Mesenchymal stem cell (in vitro differentiated cells and primary cell): ENCODE results near the gene FOXK1.

Experiments used
- DNase-seq: peaks from one replicate; pipeline ENCODE4 v3.0.0-alpha.2; 2013
- H2AFZ ChIP-seq: one replicate; pipeline ENCODE4 v1.6.1; 2013; ENCODE audit warnings: low read depth, mild to moderate bottlenecking, control low read depth, inconsistent platforms, low read length, moderate library complexity
- H2AK5ac ChIP-seq: 2 replicates; pipeline ENCODE4 v1.6.1; 2013; ENCODE audit warnings: low read length, moderate library complexity, mild to moderate bottlenecking, inconsistent platforms; ENCODE audit not compliant: severe bottlenecking
- H2BK120ac ChIP-seq: one replicate; pipeline ENCODE4 v1.6.1; 2013; ENCODE audit warnings: low read depth, mild to moderate bottlenecking, inconsistent platforms, low read length, moderate library complexity
- H2BK12ac ChIP-seq, 2 experiments: one replicate each; pipeline ENCODE4 v1.6.1; 2013; ENCODE audit warnings: inconsistent platforms in 2 of 2, low read length in 2 of 2, mild to moderate bottlenecking in 2 of 2, moderate library complexity in 2 of 2, control low read depth in 1 of 2
- H2BK15ac ChIP-seq: one replicate; pipeline ENCODE4 v1.6.1; 2013; ENCODE audit warnings: mild to moderate bottlenecking, low read depth, inconsistent platforms; ENCODE audit not compliant: poor library complexity, severe bottlenecking
- H2BK5ac ChIP-seq: 2 replicates; pipeline ENCODE4 v1.6.1; 2013; ENCODE audit warnings: low read depth, mild to moderate bottlenecking, low read length, control low read depth, inconsistent platforms; ENCODE audit not compliant: poor library complexity, severe bottlenecking
- H3K14ac ChIP-seq, 2 experiments: one replicate each; pipeline ENCODE4 v1.6.1; 2013; ENCODE audit warnings: inconsistent platforms in 2 of 2, low read length in 2 of 2, control low read depth in 1 of 2, mild to moderate bottlenecking in 1 of 2, moderate library complexity in 1 of 2
- H3K18ac ChIP-seq, 2 experiments: one replicate each; pipeline ENCODE4 v1.6.1; 2013; ENCODE audit warnings: inconsistent platforms in 2 of 2, low read length in 2 of 2, control low read depth in 1 of 2, low read depth in 1 of 2, mild to moderate bottlenecking in 1 of 2
- H3K23ac ChIP-seq, 2 experiments: one replicate each; pipeline ENCODE4 v1.6.1; 2013; ENCODE audit warnings: inconsistent platforms in 2 of 2, low read length in 2 of 2, mild to moderate bottlenecking in 2 of 2, moderate library complexity in 2 of 2, control low read depth in 1 of 2
- H3K27ac ChIP-seq: 2 replicates; pipeline ENCODE4 v1.5.1; 2013; ENCODE audit warnings: mild to moderate bottlenecking, moderate library complexity, low read length, control low read depth, inconsistent platforms; ENCODE audit not compliant: poor library complexity, severe bottlenecking
- H3K27me3 ChIP-seq, 2 experiments: 2 replicates each; pipeline versions ENCODE4 v1.6.1 to v1.7.0; 2013; ENCODE audit warnings: low read length in 2 of 2, mild to moderate bottlenecking in 2 of 2, moderate library complexity in 2 of 2, control low read depth in 1 of 2, inconsistent platforms in 1 of 2; ENCODE audit not compliant: control insufficient read depth in 1 of 2, insufficient read depth in 1 of 2
- H3K36me3 ChIP-seq, 2 experiments: 2 replicates each; pipeline versions ENCODE4 v1.6.1 to v1.7.0; 2013; ENCODE audit warnings: low read length in 2 of 2, control low read depth in 1 of 2, inconsistent platforms in 1 of 2, low read depth in 1 of 2, mild to moderate bottlenecking in 1 of 2; ENCODE audit not compliant: insufficient read depth in 2 of 2, control insufficient read depth in 1 of 2
- H3K4ac ChIP-seq, 2 experiments: one replicate each; pipeline ENCODE4 v1.6.1; 2013; ENCODE audit warnings: inconsistent platforms in 2 of 2, low read length in 2 of 2, mild to moderate bottlenecking in 2 of 2, moderate library complexity in 2 of 2, control low read depth in 1 of 2, low read depth in 1 of 2
- H3K4me1 ChIP-seq: 2 replicates; pipeline ENCODE4 v1.6.1; 2013; ENCODE audit warnings: low read depth, low read length, control low read depth; ENCODE audit not compliant: control insufficient read depth, insufficient read depth
- H3K4me2 ChIP-seq: 2 replicates; pipeline ENCODE4 v1.6.1; 2013; ENCODE audit warnings: low read length, mild to moderate bottlenecking, inconsistent platforms; ENCODE audit not compliant: poor library complexity, severe bottlenecking
- H3K4me3 ChIP-seq, 2 experiments: 2 replicates each; pipeline versions ENCODE4 v1.5.1 to v1.7.0; 2013; ENCODE audit warnings: low read length in 2 of 2, mild to moderate bottlenecking in 2 of 2, control low read depth in 1 of 2, low read depth in 1 of 2; ENCODE audit not compliant: insufficient read depth in 1 of 2
- H3K79me1 ChIP-seq: replicated peaks from 2 replicates; pipeline ENCODE4 v1.6.1; 2013; ENCODE audit warnings: mild to moderate bottlenecking, control low read depth, low read length, inconsistent platforms; ENCODE audit not compliant: poor library complexity, severe bottlenecking
- H3K9ac ChIP-seq: 2 replicates; pipeline ENCODE4 v1.7.0; 2013; ENCODE audit warnings: mild to moderate bottlenecking, low read length, moderate library complexity
- H3K9me3 ChIP-seq: 2 replicates; pipeline ENCODE4 v1.7.0; 2013; ENCODE audit warnings: mild to moderate bottlenecking, low read length; ENCODE audit not compliant: control insufficient read depth
- H4K8ac ChIP-seq: one replicate; pipeline ENCODE4 v1.6.1; 2013; ENCODE audit warnings: inconsistent platforms, mild to moderate bottlenecking, low read length, moderate library complexity
- H4K91ac ChIP-seq: one replicate; pipeline ENCODE4 v1.6.1; 2013; ENCODE audit warnings: mild to moderate bottlenecking, low read length, inconsistent platforms
- WGBS: methylation state at CpG from one replicate; pipeline ENCODE4 v1.1.7; 2013; ENCODE audit warnings: mixed read lengths; 5-methylcytosine and 5-hydroxymethylcytosine counted together

The FOXK1 gene

GRCh38 chr7:4645246-4645645 lies 36.8 kb upstream of the FOXK1 start:
- Histone ChIP-seq H2BK15ac (no peak overlapping the region), H2AK5ac (no peak overlapping the region)
- WGBS, result 60% methylated on average over 1 of the region's 2 CpGs

GRCh38 chr7:4648111-4648510 lies 34.0 kb upstream of the FOXK1 start:
- no peak overlapping the region for H2BK5ac ChIP-seq
- H3K4me1 ChIP-seq, result peaks cover 12% of the 10 kb centered on the region
- no peaks in the 10 kb centered on the region for H3K27me3 ChIP-seq
- H3K9me3 ChIP-seq, result peaks cover 4% of the 10 kb centered on the region
- H4K8ac ChIP-seq, result no peak overlapping the region
- H3K4me3 ChIP-seq, result no peak overlapping the region
- no peak overlapping the region for H2BK15ac ChIP-seq
- no peak overlapping the region for H2AK5ac ChIP-seq
- DNase-seq, result no peak
- no peak overlapping the region for H3K27ac ChIP-seq
- H3K4me2 ChIP-seq, result no peak overlapping the region
- H2AFZ ChIP-seq, result no peak overlapping the region
- H3K36me3 ChIP-seq, result no peaks in the 10 kb centered on the region
- no peak overlapping the region for H3K4ac ChIP-seq
- no peaks in the 10 kb centered on the region for H3K79me1 ChIP-seq
- no peak overlapping the region for H4K91ac ChIP-seq
- H3K9ac ChIP-seq, result no peak overlapping the region
- H3K14ac ChIP-seq, result no peak overlapping the region
- no peak overlapping the region for H3K18ac ChIP-seq
- no peak overlapping the region for H2BK120ac ChIP-seq
- 81% methylated on average over 7 of the region's 7 CpGs for WGBS
- no peak overlapping the region for H3K23ac ChIP-seq
- no peak overlapping the region for H2BK12ac ChIP-seq

More at GRCh38 chr7:4645246-4645645, 36.8 kb upstream of the FOXK1 start:
- Histone ChIP-seq H3K36me3 (no peaks in the 10 kb centered on the region), H2BK5ac (no peak overlapping the region), H3K4me2 (no peak overlapping the region), H3K4me3 (no peak overlapping the region), H2BK12ac (no peak overlapping the region), H4K91ac (no peak overlapping the region), H3K79me1 (no peaks in the 10 kb centered on the region), H3K27ac (no peak overlapping the region), H4K8ac (no peak overlapping the region), H3K23ac (no peak overlapping the region), H3K9me3 (peaks cover 4% of the 10 kb centered on the region), H3K18ac (no peak overlapping the region), H3K4ac (no peak overlapping the region), H3K14ac (no peak overlapping the region), H3K4me1 (peaks cover 5% of the 10 kb centered on the region), H2AFZ (no peak overlapping the region), H2BK120ac (no peak overlapping the region), H3K27me3 (no peaks in the 10 kb centered on the region), H3K9ac (no peak overlapping the region)
- DNase-seq, result no peak

- peak overlapping the region; percentile 99 for H3K27ac ChIP-seq
- H3K4me2 ChIP-seq, result no peak overlapping the region
- peaks cover 4% of the 10 kb centered on the region for H3K9me3 ChIP-seq
- H3K4me3 ChIP-seq, result peak overlapping the region in 1 of 2 experiments; percentile 24
- H3K79me1 ChIP-seq, result no peaks in the 10 kb centered on the region
- no peak overlapping the region for H2AFZ ChIP-seq
- H3K4ac ChIP-seq, result no peak overlapping the region
- no peak for DNase-seq
- H3K18ac ChIP-seq, result no peak overlapping the region
- H2BK15ac ChIP-seq, result no peak overlapping the region
- no peaks in the 10 kb centered on the region for H3K27me3 ChIP-seq
- H3K36me3 ChIP-seq, result no peaks in the 10 kb centered on the region
- no peak overlapping the region for H2BK120ac ChIP-seq
- peak overlapping the region; percentile 53 for H2AK5ac ChIP-seq
- no peak overlapping the region for H4K91ac ChIP-seq
- peak overlapping the region; percentile 80 for H3K9ac ChIP-seq
- H4K8ac ChIP-seq, result no peak overlapping the region
- peak overlapping the region; percentile 98 for H2BK5ac ChIP-seq
- H3K14ac ChIP-seq, result no peak overlapping the region
- peaks cover 14% of the 10 kb centered on the region for H3K4me1 ChIP-seq
- H2BK12ac ChIP-seq, result no peak overlapping the region
- 84% methylated on average over 15 of the region's 18 CpGs for WGBS
- H3K23ac ChIP-seq, result no peak overlapping the region
Observed at GRCh38 chr7:4650433-4651047, 31.6 kb upstream of the FOXK1 start.

GRCh38 chr7:4653771-4654170 lies 28.3 kb upstream of the FOXK1 start:
- Histone ChIP-seq H3K18ac (no peak overlapping the region), H3K27me3 (no peaks in the 10 kb centered on the region), H2AK5ac (no peak overlapping the region), H2BK120ac (no peak overlapping the region), H3K79me1 (no peaks in the 10 kb centered on the region), H3K4ac (no peak overlapping the region), H3K9ac (no peak overlapping the region), H3K14ac (no peak overlapping the region), H3K36me3 (no peaks in the 10 kb centered on the region), H3K23ac (no peak overlapping the region), H4K8ac (no peak overlapping the region), H3K4me1 (peaks cover 14% of the 10 kb centered on the region), H2BK15ac (no peak overlapping the region), H2AFZ (no peak overlapping the region), H3K9me3 (peaks cover 6% of the 10 kb centered on the region), H3K4me2 (no peak overlapping the region), H2BK12ac (no peak overlapping the region), H2BK5ac (no peak overlapping the region), H3K27ac (no peak overlapping the region), H3K4me3 (no peak overlapping the region), H4K91ac (no peak overlapping the region)
- DNase-seq, result no peak
- 87% methylated on average over 4 of the region's 5 CpGs for whole genome bisulfite sequencing
